ENCODE results near the gene B3GALT4.

GRCh38 chr6:33317669-33318425 is 40.9 kb downstream of the B3GALT4 start, which contains the start of gene ZBTB22:
- TF ChIP-seq SUZ12 (IDR thresholded peaks at IDR 0.05; ENCODE audit: extremely low read depth, insufficient read depth, insufficient read length) (no peak), ZNF274 (IDR thresholded peaks at IDR 0.05; ENCODE audit: low read depth, low read length) (no peak), YY1 (IDR thresholded peaks at IDR 0.05; ENCODE audit: insufficient read depth, insufficient read length) (no peak)
